ENCODE results near the gene OBP2B. TPM values are rescaled to one million over a fixed set of nuclear protein-coding genes. Genes with fewer than 3 reads are reported as not detected.

OBP2B gene
- total and polyA plus RNA-seq, 2 experiments from 2014 or later = not detected

- no peak for DNase-seq (ENCODE audit: low spot score)
These were observed 41.8 kb downstream of the OBP2B start for GRCh38 chr9:133167096-133167730.

More at GRCh38 chr9:133167096-133167730, 41.8 kb downstream of the OBP2B start:
- Mint-ChIP-seq H3K4me3 (no peak overlapping the region), H3K36me3 (ENCODE audit: low read depth) (no peaks in the 10 kb centered on the region), H3K9me3 (no peaks in the 10 kb centered on the region), H3K4me1 (0 out of 3 replicates have a peak, but pooled peaks cover 4% of the 10 kb centered on the region), H3K27ac (no peak overlapping the region), H3K27me3 (ENCODE audit: insufficient read depth, low read depth, poor library complexity) (peaks cover 29% of the 10 kb centered on the region)
- Histone ChIP-seq H3F3A (replicated peaks; ENCODE audit: low read depth) (no peaks in the 10 kb centered on the region), H2AFZ (no peak overlapping the region), H3K4me1 (ENCODE audit: insufficient read depth) (no peaks in the 10 kb centered on the region), H3K4me2 (no peak overlapping the region), H4K20me1 (replicated peaks; ENCODE audit: insufficient read depth) (no peaks in the 10 kb centered on the region), H3K4me3 (no peak overlapping the region), H3K27me3 (ENCODE audit: insufficient read depth) (peaks cover 13% of the 10 kb centered on the region), H3K9me2 (ENCODE audit: insufficient read depth) (no peaks in the 10 kb centered on the region), H3K36me3 (ENCODE audit: insufficient read depth) (no peaks in the 10 kb centered on the region), H3K27ac (ENCODE audit: low read depth) (no peak overlapping the region), H3K79me2 (replicated peaks; ENCODE audit: insufficient read depth) (no peaks in the 10 kb centered on the region)
- TF ChIP-seq ZNF462 (CRISPR knock-in tag; IDR thresholded peaks at IDR 0.05) = no peak
- no peak for TF ChIP-seq CREB1 (CRISPR knock-in tag; IDR thresholded peaks at IDR 0.05; ENCODE audit: low read depth)
- no peak for TF ChIP-seq NANOG (IDR thresholded peaks at IDR 0.05; ENCODE audit: borderline replicate concordance)
- no peak for TF ChIP-seq EZH2phosphoT487 (IDR thresholded peaks at IDR 0.05; ENCODE audit: unreplicated experiment)
- no peak for TF ChIP-seq ZNF331 (CRISPR knock-in tag; IDR thresholded peaks at IDR 0.05; ENCODE audit: low read depth)
- TF ChIP-seq ZNF114 (CRISPR knock-in tag; IDR thresholded peaks at IDR 0.05) = no peak
- TF ChIP-seq JUNB (IDR thresholded peaks at IDR 0.05; ENCODE audit: unreplicated experiment) = no peak
- no peak for TF ChIP-seq EZH2 (IDR thresholded peaks at IDR 0.05; ENCODE audit: low read depth, unreplicated experiment)
- TF ChIP-seq ETS1 (IDR thresholded peaks at IDR 0.05) = no peak
- TF ChIP-seq CTCF (conservative IDR thresholded peaks at IDR 0.05; ENCODE audit: low read depth in 2 of 2) = no peak
- TF ChIP-seq REST (IDR thresholded peaks at IDR 0.05; ENCODE audit: unreplicated experiment) = no peak
- no peak for TF ChIP-seq POLR2AphosphoS5 (IDR thresholded peaks at IDR 0.05; ENCODE audit: low read depth)
- TF ChIP-seq STAT1 (IDR thresholded peaks at IDR 0.05; ENCODE audit: unreplicated experiment) = no peak
- ATAC-seq = no peak

Data from GM23338 (cell line).